ENCODE data around the gene ANG. TPM values are rescaled to one million over a fixed set of nuclear protein-coding genes. Genes with fewer than 3 reads are reported as not detected.

The ANG gene
- total RNA-seq, 1 experiment from 2014 or later = 3.2 TPM

GRCh38 chr14:20732477-20732876, 43.9 kb downstream of the ANG start:
- no peak overlapping the region for H2BK20ac ChIP-seq (ENCODE audit: low read depth, low read length, poor library complexity, severe bottlenecking)
- no peak overlapping the region for H3K23ac ChIP-seq (ENCODE audit: insufficient read length, low read depth, low read length)
- H2BK120ac ChIP-seq (ENCODE audit: low read depth, low read length, poor library complexity, severe bottlenecking) = no peak overlapping the region
- H3K4ac ChIP-seq (ENCODE audit: low read depth, low read length) = no peak overlapping the region
- H3K4me1 ChIP-seq (ENCODE audit: insufficient read depth, low read length) = no peaks in the 10 kb centered on the region
- Mint-ChIP-seq H3K4me3 (no peak overlapping the region; a peak in 1 of 5 replicates), H3K27me3 (ENCODE audit: low read depth) (peaks cover 9% of the 10 kb centered on the region), H3K9me3 (no peaks in the 10 kb centered on the region), H3K27ac (no peak overlapping the region), H3K36me3 (ENCODE audit: insufficient read depth in 1 of 3, low read depth in 3 of 3) (no peaks in the 10 kb centered on the region), H3K4me1 (peaks cover 6 to 10% of the 10 kb centered on the region in 2 experiments; a peak in 3 of 4 replicates)
- H4K8ac ChIP-seq (replicated peaks; ENCODE audit: insufficient read length, low read depth, low read length) = no peak overlapping the region
- no peak overlapping the region for H4K91ac ChIP-seq (ENCODE audit: insufficient read length, low read depth, low read length)
- H3K27ac ChIP-seq (ENCODE audit: insufficient read length, low read depth, low read length) = no peak overlapping the region
- DNase-seq = no peak
- no peak overlapping the region for H2BK12ac ChIP-seq (ENCODE audit: insufficient read length, low read depth, low read length)
- H3K79me2 ChIP-seq (ENCODE audit: insufficient read depth, low read length) = no peaks in the 10 kb centered on the region
- H3K79me1 ChIP-seq (ENCODE audit: insufficient read depth, low read depth, low read length, poor library complexity, severe bottlenecking) = no peaks in the 10 kb centered on the region
- no peak overlapping the region for H2AFZ ChIP-seq (ENCODE audit: low read length)
- no peaks in the 10 kb centered on the region for H3K9me3 ChIP-seq (ENCODE audit: control insufficient read depth, low read depth, low read length)
- H3K56ac ChIP-seq (ENCODE audit: insufficient read length, low read depth, low read length) = no peak overlapping the region
- H3K27me3 ChIP-seq (ENCODE audit: insufficient read depth, low read length) = no peaks in the 10 kb centered on the region
- no peak overlapping the region for H2BK15ac ChIP-seq (ENCODE audit: low read depth, low read length)
- TF ChIP-seq, protein P1, sequence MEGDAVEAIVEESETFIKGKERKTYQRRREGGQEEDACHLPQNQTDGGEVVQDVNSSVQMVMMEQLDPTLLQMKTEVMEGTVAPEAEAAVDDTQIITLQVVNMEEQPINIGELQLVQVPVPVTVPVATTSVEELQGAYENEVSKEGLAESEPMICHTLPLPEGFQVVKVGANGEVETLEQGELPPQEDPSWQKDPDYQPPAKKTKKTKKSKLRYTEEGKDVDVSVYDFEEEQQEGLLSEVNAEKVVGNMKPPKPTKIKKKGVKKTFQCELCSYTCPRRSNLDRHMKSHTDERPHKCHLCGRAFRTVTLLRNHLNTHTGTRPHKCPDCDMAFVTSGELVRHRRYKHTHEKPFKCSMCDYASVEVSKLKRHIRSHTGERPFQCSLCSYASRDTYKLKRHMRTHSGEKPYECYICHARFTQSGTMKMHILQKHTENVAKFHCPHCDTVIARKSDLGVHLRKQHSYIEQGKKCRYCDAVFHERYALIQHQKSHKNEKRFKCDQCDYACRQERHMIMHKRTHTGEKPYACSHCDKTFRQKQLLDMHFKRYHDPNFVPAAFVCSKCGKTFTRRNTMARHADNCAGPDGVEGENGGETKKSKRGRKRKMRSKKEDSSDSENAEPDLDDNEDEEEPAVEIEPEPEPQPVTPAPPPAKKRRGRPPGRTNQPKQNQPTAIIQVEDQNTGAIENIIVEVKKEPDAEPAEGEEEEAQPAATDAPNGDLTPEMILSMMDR (conservative IDR thresholded peaks at IDR 0.05) = no peak
- no peak overlapping the region for H3K9ac ChIP-seq (ENCODE audit: extremely low read depth, insufficient read length, low read length)
- no peaks in the 10 kb centered on the region for H4K20me1 ChIP-seq (ENCODE audit: control insufficient read depth, insufficient read depth, insufficient read length)
- H4K5ac ChIP-seq (ENCODE audit: insufficient read length, low read depth, low read length) = no peak overlapping the region
- H3K23me2 ChIP-seq (ENCODE audit: insufficient read length, low read depth, low read length, poor library complexity, severe bottlenecking) = no peaks in the 10 kb centered on the region
- no peak overlapping the region for H3T11ph ChIP-seq (ENCODE audit: low read length)
- no CpG with 5 or more reads among the region's 5 CpGs for WGBS (ENCODE audit: extremely low coverage, insufficient read length, low lambda C conversion rate)
- H3K18ac ChIP-seq (ENCODE audit: insufficient read length, low read depth, low read length) = no peak overlapping the region
- H2AK5ac ChIP-seq (ENCODE audit: insufficient read length, low read length) = no peak overlapping the region
- H2BK5ac ChIP-seq (ENCODE audit: insufficient read length, low read length) = no peak overlapping the region
- H3K14ac ChIP-seq (ENCODE audit: insufficient read depth, low read length) = no peak overlapping the region
- H3K4me2 ChIP-seq (ENCODE audit: insufficient read depth, insufficient read length, low read length) = no peak overlapping the region

Data from H9 (cell line).